ENCODE measurements around the gene ITGB1.

The ITGB1 gene

DNA sequence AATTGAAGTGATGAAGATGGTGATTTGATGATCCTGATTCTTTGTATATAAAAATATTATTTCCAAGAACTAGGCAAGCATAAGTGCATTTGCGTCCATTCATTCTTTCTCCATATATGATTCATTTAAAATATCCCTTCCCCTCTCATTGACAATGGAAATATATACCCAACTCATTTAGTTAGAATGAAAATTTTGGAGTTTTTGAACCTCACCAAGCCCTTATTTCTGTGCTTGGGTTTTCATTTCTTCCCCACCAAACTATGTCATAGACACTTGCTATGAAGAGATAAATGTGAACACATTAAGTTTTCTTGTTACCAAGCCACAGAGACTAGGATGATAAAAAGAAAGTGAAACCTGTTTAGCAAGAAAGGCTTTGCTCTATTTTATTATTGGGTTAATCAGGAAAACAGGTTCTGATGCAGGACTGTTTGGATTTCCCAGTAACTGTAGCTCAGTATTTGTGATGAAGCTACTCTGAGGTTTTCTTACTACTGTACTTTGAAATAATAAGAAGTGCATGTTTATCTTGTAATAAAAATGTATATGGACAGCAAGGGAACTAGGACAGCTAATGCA is 68.3 kb downstream of the ITGB1 start:
- no peak for DNase-seq (ENCODE audit: low read depth in 2 of 2)

GRCh38 chr10:32888161-32888927 is 69.7 kb downstream of the ITGB1 start:
- DNase-seq (ENCODE audit: low read depth in 2 of 2): no peak

DNA sequence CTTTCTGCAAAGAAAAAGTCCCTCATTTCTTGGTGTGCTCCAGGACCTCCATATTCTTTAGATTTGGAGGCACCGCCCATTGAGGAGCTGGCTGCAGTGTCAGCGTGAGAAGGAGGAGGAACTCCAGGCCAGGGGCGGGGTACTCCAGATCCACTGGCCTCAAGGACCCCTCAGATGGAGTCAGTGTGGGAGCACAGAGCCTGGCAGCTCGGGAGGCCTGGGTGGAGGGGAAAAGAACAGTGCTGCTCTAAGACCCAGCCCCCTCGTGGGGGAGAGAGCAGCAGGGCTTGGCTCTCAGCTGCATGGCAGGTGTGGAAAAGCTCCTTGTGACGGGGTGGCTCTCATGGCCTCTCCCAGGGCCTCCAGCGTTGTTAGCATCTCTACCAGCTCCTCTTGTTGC is 70.5 kb downstream of the ITGB1 start:
- DNase-seq (ENCODE audit: low read depth in 2 of 2): no peak

DNA sequence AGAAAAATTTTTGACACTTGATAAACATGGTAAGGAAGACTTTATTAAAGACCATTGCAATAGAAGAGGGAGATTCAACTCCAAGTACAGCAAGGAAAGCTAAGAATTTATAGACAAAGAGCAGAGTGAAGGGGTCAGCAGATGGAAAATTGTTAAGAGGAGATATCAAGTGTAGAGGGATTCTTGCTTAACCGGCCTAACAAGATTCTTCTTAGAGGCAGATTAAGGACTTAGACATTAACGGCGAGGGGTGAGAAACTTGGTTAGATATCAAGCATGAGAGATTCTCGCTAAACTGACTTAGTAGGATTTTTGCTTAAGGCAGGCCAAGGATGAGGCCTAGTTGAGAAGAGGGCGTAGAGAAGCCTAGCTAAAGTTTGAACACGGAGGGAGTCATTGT is 76.0 kb downstream of the ITGB1 start:
- no peak for DNase-seq (ENCODE audit: low read depth in 2 of 2)

- DNase-seq (ENCODE audit: low read depth in 2 of 2): no peak
These were observed 79.4 kb downstream of the ITGB1 start for GRCh38 chr10:32878646-32879045.

- no peak for DNase-seq (ENCODE audit: low read depth in 2 of 2)
These were observed 80.1 kb downstream of the ITGB1 start for GRCh38 chr10:32877915-32878314.

- no peak for DNase-seq (ENCODE audit: low read depth in 2 of 2)
These were observed 92.9 kb downstream of the ITGB1 start for GRCh38 chr10:32865170-32865569.

DNA sequence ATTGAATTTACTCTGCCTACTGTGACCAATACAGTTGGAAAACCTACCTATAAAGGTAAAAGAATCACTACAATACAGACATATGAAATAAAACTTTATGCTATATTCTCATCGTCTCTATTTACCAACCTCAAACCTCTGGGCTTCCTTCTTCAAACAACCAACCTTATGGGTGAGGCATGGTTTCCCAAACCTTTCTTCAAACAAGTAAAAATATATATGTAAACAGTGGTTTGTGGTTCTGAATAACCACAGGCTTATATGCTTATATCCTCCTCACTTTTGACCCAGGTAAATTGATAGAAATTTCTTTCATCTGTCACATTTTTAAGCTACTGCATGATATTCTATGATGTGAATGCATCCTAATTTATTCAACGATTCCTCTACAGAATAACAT is 103.6 kb downstream of the ITGB1 start:
- no peak for DNase-seq (ENCODE audit: low read depth in 2 of 2)

GRCh38 chr10:32851301-32851700 is 106.7 kb downstream of the ITGB1 start:
- DNase-seq (ENCODE audit: low read depth in 2 of 2): no peak

Data from stimulated activated CD8-positive, alpha-beta memory T cell treated with anti-CD3 and anti-CD28 coated beads, Interleukin-15, amount 100 ng/mL, for 48 hours (primary cell).